ENCODE measurements around the gene CSF2.

CSF2 gene

GRCh38 chr5:132064738-132065331 is 8.8 kb upstream of the CSF2 start:
- H3K9me3 ChIP-seq (ENCODE audit: control insufficient read depth, insufficient read depth, low read depth, low read length): no peaks in the 10 kb centered on the region
- no peak overlapping the region for H3K27ac ChIP-seq (ENCODE audit: low read depth, low read length)
- peaks cover 5% of the 10 kb centered on the region; the same call in 1 of the 2 replicates for H3K4me1 ChIP-seq (ENCODE audit: control insufficient read depth, insufficient read depth, low read length)
- H3K27me3 ChIP-seq (ENCODE audit: control insufficient read depth, insufficient read depth, low read length): no peaks in the 10 kb centered on the region
- no peaks in the 10 kb centered on the region for H3K36me3 ChIP-seq (ENCODE audit: control insufficient read depth, insufficient read depth, low read length)
- H3K9ac ChIP-seq (ENCODE audit: low read length): no peak overlapping the region
- no peak overlapping the region for H3K4me3 ChIP-seq (ENCODE audit: low read depth, low read length)

- H3K4me1 ChIP-seq (ENCODE audit: control insufficient read depth, insufficient read depth, low read length): peaks cover 5% of the 10 kb centered on the region; the same call in 1 of the 2 replicates
- no peak overlapping the region for H3K9ac ChIP-seq (ENCODE audit: low read length)
- no peak overlapping the region for H3K27ac ChIP-seq (ENCODE audit: low read depth, low read length)
- no peaks in the 10 kb centered on the region for H3K27me3 ChIP-seq (ENCODE audit: control insufficient read depth, insufficient read depth, low read length)
- no peak overlapping the region for H3K4me3 ChIP-seq (ENCODE audit: low read depth, low read length)
- no peaks in the 10 kb centered on the region for H3K9me3 ChIP-seq (ENCODE audit: control insufficient read depth, insufficient read depth, low read depth, low read length)
- H3K36me3 ChIP-seq (ENCODE audit: control insufficient read depth, insufficient read depth, low read length): no peaks in the 10 kb centered on the region
Observed at GRCh38 chr5:132065351-132065937, 8.1 kb upstream of the CSF2 start.

GRCh38 chr5:132065951-132066701 is 7.5 kb upstream of the CSF2 start:
- no peak overlapping the region for H3K4me3 ChIP-seq (ENCODE audit: low read depth, low read length)
- no peaks in the 10 kb centered on the region for H3K27me3 ChIP-seq (ENCODE audit: control insufficient read depth, insufficient read depth, low read length)
- no peak overlapping the region for H3K9ac ChIP-seq (ENCODE audit: low read length)
- no peaks in the 10 kb centered on the region for H3K4me1 ChIP-seq (ENCODE audit: control insufficient read depth, insufficient read depth, low read length)
- no peak overlapping the region for H3K27ac ChIP-seq (ENCODE audit: low read depth, low read length)
- no peaks in the 10 kb centered on the region for H3K9me3 ChIP-seq (ENCODE audit: control insufficient read depth, insufficient read depth, low read depth, low read length)
- H3K36me3 ChIP-seq (ENCODE audit: control insufficient read depth, insufficient read depth, low read length): no peaks in the 10 kb centered on the region

DNA sequence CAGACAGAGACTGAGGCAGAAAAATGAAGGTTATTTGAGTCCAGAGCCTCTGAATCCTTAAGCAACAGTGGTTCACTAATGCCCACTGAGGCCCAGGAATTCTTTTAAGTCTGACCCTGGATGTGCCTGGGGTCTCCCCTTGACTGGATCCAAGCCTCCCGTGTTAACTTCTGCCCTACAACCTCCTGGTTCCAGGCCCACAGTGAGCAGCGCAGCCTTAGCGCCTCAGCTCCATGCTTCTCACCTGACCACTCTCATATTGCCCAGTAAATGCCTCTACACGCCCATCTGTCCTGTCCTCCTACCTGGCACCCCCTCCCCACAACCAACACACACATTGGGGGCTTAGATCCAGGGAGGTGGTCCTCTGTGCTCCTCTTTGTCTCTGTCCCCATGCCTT is 6.7 kb upstream of the CSF2 start:
- Histone ChIP-seq H3K4me1 (ENCODE audit: control insufficient read depth, insufficient read depth, low read length) (no peaks in the 10 kb centered on the region), H3K27ac (ENCODE audit: low read depth, low read length) (no peak overlapping the region), H3K9ac (ENCODE audit: low read length) (no peak overlapping the region), H3K36me3 (ENCODE audit: control insufficient read depth, insufficient read depth, low read length) (no peaks in the 10 kb centered on the region), H3K27me3 (ENCODE audit: control insufficient read depth, insufficient read depth, low read length) (no peaks in the 10 kb centered on the region), H3K4me3 (ENCODE audit: low read depth, low read length) (no peak overlapping the region), H3K9me3 (ENCODE audit: control insufficient read depth, insufficient read depth, low read depth, low read length) (no peaks in the 10 kb centered on the region)

DNA sequence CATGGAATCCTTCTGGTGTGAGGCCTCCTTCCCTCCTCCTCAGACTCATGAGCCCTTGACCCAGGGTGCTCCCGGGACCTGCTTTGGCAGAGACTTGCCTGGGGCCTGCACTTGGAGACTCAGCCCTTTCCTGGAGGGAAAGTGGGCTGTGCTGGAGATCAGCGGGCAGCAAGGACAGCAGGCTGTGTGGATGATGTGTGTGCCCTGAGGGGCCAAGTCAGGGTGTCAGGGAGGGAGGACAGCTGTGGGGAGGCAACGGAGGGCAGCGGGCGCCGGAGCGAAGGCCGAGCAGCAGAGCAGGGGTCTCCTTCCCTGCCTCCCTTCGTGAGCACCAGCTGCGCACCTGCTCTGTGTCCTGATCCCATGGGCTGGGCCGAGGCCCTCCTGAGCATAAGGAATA is 6.1 kb upstream of the CSF2 start:
- Histone ChIP-seq H3K36me3 (ENCODE audit: control insufficient read depth, insufficient read depth, low read length) (no peaks in the 10 kb centered on the region), H3K27me3 (ENCODE audit: control insufficient read depth, insufficient read depth, low read length) (no peaks in the 10 kb centered on the region), H3K4me3 (ENCODE audit: low read depth, low read length) (no peak overlapping the region), H3K9ac (ENCODE audit: low read length) (no peak overlapping the region), H3K9me3 (ENCODE audit: control insufficient read depth, insufficient read depth, low read depth, low read length) (no peaks in the 10 kb centered on the region), H3K27ac (ENCODE audit: low read depth, low read length) (no peak overlapping the region), H3K4me1 (ENCODE audit: control insufficient read depth, insufficient read depth, low read length) (no peaks in the 10 kb centered on the region)

GRCh38 chr5:132067941-132068808 is 5.4 kb upstream of the CSF2 start:
- H3K27ac ChIP-seq (ENCODE audit: low read depth, low read length): no peak overlapping the region
- H3K4me1 ChIP-seq (ENCODE audit: control insufficient read depth, insufficient read depth, low read length): no peaks in the 10 kb centered on the region
- no peaks in the 10 kb centered on the region for H3K27me3 ChIP-seq (ENCODE audit: control insufficient read depth, insufficient read depth, low read length)
- H3K36me3 ChIP-seq (ENCODE audit: control insufficient read depth, insufficient read depth, low read length): no peaks in the 10 kb centered on the region
- no peaks in the 10 kb centered on the region for H3K9me3 ChIP-seq (ENCODE audit: control insufficient read depth, insufficient read depth, low read depth, low read length)
- no peak overlapping the region for H3K9ac ChIP-seq (ENCODE audit: low read length)
- H3K4me3 ChIP-seq (ENCODE audit: low read depth, low read length): no peak overlapping the region

- no peak overlapping the region for H3K9ac ChIP-seq (ENCODE audit: low read length)
Observed at GRCh38 chr5:132069561-132069960, 4.0 kb upstream of the CSF2 start.

GRCh38 chr5:132069994-132070393 is 3.6 kb upstream of the CSF2 start:
- no peak overlapping the region for H3K27ac ChIP-seq (ENCODE audit: low read depth, low read length)
- H3K36me3 ChIP-seq (ENCODE audit: control insufficient read depth, insufficient read depth, low read length): no peaks in the 10 kb centered on the region
- H3K27me3 ChIP-seq (ENCODE audit: control insufficient read depth, insufficient read depth, low read length): no peaks in the 10 kb centered on the region
- no peaks in the 10 kb centered on the region for H3K9me3 ChIP-seq (ENCODE audit: control insufficient read depth, insufficient read depth, low read depth, low read length)
- no peak overlapping the region for H3K9ac ChIP-seq (ENCODE audit: low read length)
- no peaks in the 10 kb centered on the region; the same call in 1 of the 2 replicates for H3K4me1 ChIP-seq (ENCODE audit: control insufficient read depth, insufficient read depth, low read length)
- no peak overlapping the region for H3K4me3 ChIP-seq (ENCODE audit: low read depth, low read length)

More at GRCh38 chr5:132069561-132069960, 4.0 kb upstream of the CSF2 start:
- no peaks in the 10 kb centered on the region for H3K27me3 ChIP-seq (ENCODE audit: control insufficient read depth, insufficient read depth, low read length)
- no peaks in the 10 kb centered on the region for H3K9me3 ChIP-seq (ENCODE audit: control insufficient read depth, insufficient read depth, low read depth, low read length)
- no peaks in the 10 kb centered on the region for H3K36me3 ChIP-seq (ENCODE audit: control insufficient read depth, insufficient read depth, low read length)
- H3K4me3 ChIP-seq (ENCODE audit: low read depth, low read length): no peak overlapping the region
- H3K4me1 ChIP-seq (ENCODE audit: control insufficient read depth, insufficient read depth, low read length): no peaks in the 10 kb centered on the region; the same call in 1 of the 2 replicates
- no peak overlapping the region for H3K27ac ChIP-seq (ENCODE audit: low read depth, low read length)

DNA sequence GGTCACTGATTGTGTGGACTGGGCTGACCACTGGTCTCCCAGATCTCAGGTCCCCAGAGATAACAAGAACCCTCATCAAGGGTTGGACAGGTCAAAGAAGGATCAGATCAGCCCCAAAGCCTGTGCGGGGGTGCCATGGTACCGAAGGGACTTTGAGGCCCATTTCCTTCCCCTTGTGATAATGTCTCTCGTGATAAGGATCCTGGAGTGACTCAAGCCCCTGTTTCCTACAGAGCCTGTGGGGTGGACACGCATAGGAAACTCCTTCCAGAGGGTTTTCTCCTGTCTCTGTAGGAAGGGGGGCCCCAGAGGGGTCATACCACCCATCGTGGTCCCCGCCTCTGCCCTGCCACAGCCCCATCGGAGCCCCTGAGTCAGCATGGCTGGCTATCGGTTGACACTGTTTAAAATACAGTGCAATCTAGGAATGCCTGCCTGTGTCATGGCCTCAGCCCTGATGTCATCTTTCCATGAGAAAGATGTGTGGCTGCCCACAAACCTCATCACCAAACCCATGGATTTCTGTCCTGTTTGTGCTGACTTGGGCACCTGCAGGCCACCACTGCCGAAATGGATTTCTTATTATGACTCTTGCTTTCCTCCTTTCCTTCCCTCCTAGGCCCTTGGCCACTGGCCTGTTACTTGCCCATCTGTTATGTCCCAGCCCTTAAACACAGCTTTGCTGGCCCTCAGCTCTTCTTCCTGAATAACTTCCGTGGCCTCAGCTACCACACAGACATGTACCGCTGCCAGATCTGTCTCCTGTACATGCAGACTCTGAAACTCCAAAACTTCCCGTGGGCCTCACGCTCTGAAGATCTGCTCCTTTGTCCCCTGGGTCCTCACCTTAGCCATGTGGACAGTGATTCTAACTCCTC is 2.9 kb upstream of the CSF2 start:
- no peaks in the 10 kb centered on the region; the same call in 1 of the 2 replicates for H3K4me1 ChIP-seq (ENCODE audit: control insufficient read depth, insufficient read depth, low read length)
- H3K9ac ChIP-seq (ENCODE audit: low read length): no peak overlapping the region
- H3K9me3 ChIP-seq (ENCODE audit: control insufficient read depth, insufficient read depth, low read depth, low read length): no peaks in the 10 kb centered on the region
- H3K27me3 ChIP-seq (ENCODE audit: control insufficient read depth, insufficient read depth, low read length): no peaks in the 10 kb centered on the region
- no peaks in the 10 kb centered on the region for H3K36me3 ChIP-seq (ENCODE audit: control insufficient read depth, insufficient read depth, low read length)
- no peak overlapping the region for H3K4me3 ChIP-seq (ENCODE audit: low read depth, low read length)
- H3K27ac ChIP-seq (ENCODE audit: low read depth, low read length): no peak overlapping the region

DNA sequence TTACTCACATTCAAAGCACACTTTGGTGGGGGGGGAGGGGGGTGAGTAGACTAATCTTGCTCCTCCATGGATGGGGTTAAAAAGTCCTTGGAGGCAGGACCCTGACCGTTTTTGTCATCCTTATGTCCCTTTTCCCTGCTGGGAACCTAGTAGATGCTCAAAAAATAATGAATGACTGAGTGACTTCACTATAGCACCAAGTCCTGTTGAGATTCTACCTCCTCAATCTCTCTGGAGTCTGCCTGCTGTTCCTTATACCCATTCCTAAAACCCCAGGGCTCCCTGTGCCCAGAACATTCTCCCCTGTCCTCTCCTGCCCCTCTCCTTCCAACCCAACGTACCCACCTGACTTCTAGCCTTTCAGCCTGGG is 2.3 kb upstream of the CSF2 start:
- Histone ChIP-seq H3K4me3 (ENCODE audit: low read depth, low read length) (no peak overlapping the region), H3K27ac (ENCODE audit: low read depth, low read length) (no peak overlapping the region), H3K4me1 (ENCODE audit: control insufficient read depth, insufficient read depth, low read length) (no peaks in the 10 kb centered on the region; the same call in 1 of the 2 replicates), H3K36me3 (ENCODE audit: control insufficient read depth, insufficient read depth, low read length) (no peaks in the 10 kb centered on the region), H3K9me3 (ENCODE audit: control insufficient read depth, insufficient read depth, low read depth, low read length) (no peaks in the 10 kb centered on the region), H3K9ac (ENCODE audit: low read length) (no peak overlapping the region), H3K27me3 (ENCODE audit: control insufficient read depth, insufficient read depth, low read length) (no peaks in the 10 kb centered on the region)

All from HUES6 (cell line).